ENCODE results near the gene SMC1B. TPM values are rescaled to one million over a fixed set of nuclear protein-coding genes. Genes with fewer than 3 reads are reported as not detected.

Gene SMC1B
- total and polyA plus RNA-seq, 9 of the 15 experiments (the other 6 are each of a cell fraction or from before 2014, with no cell fraction given): 0.03 TPM; not detected in 8

- DNase-seq (ENCODE audit: extremely low read depth in 1 of 4, low spot score in 3 of 4) (no peak), ATAC-seq (no peak), FAIRE-seq (no peak)
- Histone ChIP-seq H3K79me2 (ENCODE audit: control insufficient read depth, insufficient read depth, low read length) (peaks cover 2% of the 10 kb centered on the region), H3K4me1 (replicated peaks in 1 of 2; ENCODE audit: control insufficient read depth in 2 of 2, insufficient read depth in 2 of 2, low read length in 2 of 2) (peaks cover 8 to 11% of the 10 kb centered on the region in 2 experiments; a peak in 4 of 5 replicates), H3K36me3 (ENCODE audit: control insufficient read depth, insufficient read depth, low read length) (no peaks in the 10 kb centered on the region), H3K9ac (ENCODE audit: insufficient read depth in 1 of 2, low read depth in 2 of 2, low read length in 2 of 2) (no peak overlapping the region), H3K9me3 (replicated peaks; ENCODE audit: control insufficient read depth, insufficient read depth, low read depth, low read length) (no peaks in the 10 kb centered on the region), H3K4me2 (ENCODE audit: insufficient read depth, low read length) (no peak overlapping the region), H4K20me1 (replicated peaks; ENCODE audit: control insufficient read depth, insufficient read depth, low read length) (no peaks in the 10 kb centered on the region), H3K4me3 (no peak overlapping the region), H3K9me1 (ENCODE audit: control insufficient read depth, insufficient read depth, low read length) (no peaks in the 10 kb centered on the region), H3K27ac (ENCODE audit: extremely low read depth, low read depth, low read length) (no peak overlapping the region), H3K27me3 (ENCODE audit: control insufficient read depth in 2 of 2, insufficient read depth in 2 of 2, low read length in 2 of 2) (no peaks in the 10 kb centered on the region), H2AFZ (ENCODE audit: low read depth, low read length) (no peak overlapping the region)
- in situ Hi-C loops (cut with MboI) (no loop called here), intact Hi-C loops (cut with micrococcal nuclease) (no loop called here)
- ChIA-PET CTCF (ENCODE audit: low intra/inter-chr PET ratio) (no interaction called here), POLR2A (no interaction called here)
- BruUV-seq (replicated peaks): no TSS peak
- WGBS (ENCODE audit: insufficient coverage, low coverage, missing lambda C conversion rate): 14% methylated on average over 1 of the region's 6 CpGs
- TF ChIP-seq USF1 (CRISPR knock-in tag; IDR thresholded peaks at IDR 0.05) (no peak), HDAC6 (IDR thresholded peaks at IDR 0.05; ENCODE audit: low read depth, low read length) (no peak), HOMEZ (CRISPR knock-in tag; IDR thresholded peaks at IDR 0.05) (no peak), HNRNPUL1 (IDR thresholded peaks at IDR 0.05; ENCODE audit: low read length) (no peak), NR1H2 (CRISPR knock-in tag; IDR thresholded peaks at IDR 0.05) (no peak), CBFB (CRISPR knock-in tag; IDR thresholded peaks at IDR 0.05) (no peak), ELF1 (tag; IDR thresholded peaks at IDR 0.05) (no peak), SMAD1 (IDR thresholded peaks at IDR 0.05; ENCODE audit: low read depth, low read length, partially characterized antibody) (no peak), MBD1 (CRISPR knock-in tag; IDR thresholded peaks at IDR 0.05) (no peak), SIN3B (IDR thresholded peaks at IDR 0.05; ENCODE audit: low read depth) (no peak), DIDO1 (tag; IDR thresholded peaks at IDR 0.05; ENCODE audit: low read depth) (no peak), STAT5B (CRISPR knock-in tag; IDR thresholded peaks at IDR 0.05) (no peak), POU5F1 (IDR thresholded peaks at IDR 0.05; ENCODE audit: borderline replicate concordance, low read depth, low read length, partially characterized antibody) (no peak), ZNF551 (CRISPR knock-in tag; IDR thresholded peaks at IDR 0.05) (no peak)
Measured at GRCh38 chr22:45304971-45305370, 108.4 kb downstream of the SMC1B start.

All from K562 (cell line).